Inflammatory macrophage treated with lipopolysaccharide for 1 hour (primary cell): ENCODE measurements around the gene CACNB2.

Experiments
- DNase-seq, 2 donors: peaks; one replicate each; pipeline ENCODE4 v3.0.0-alpha.2; 2020 to 2022

Gene CACNB2

GRCh38 chr10:18297659-18298058 lies 157.4 kb downstream of the CACNB2 start:
- no peak for DNase-seq

DNA sequence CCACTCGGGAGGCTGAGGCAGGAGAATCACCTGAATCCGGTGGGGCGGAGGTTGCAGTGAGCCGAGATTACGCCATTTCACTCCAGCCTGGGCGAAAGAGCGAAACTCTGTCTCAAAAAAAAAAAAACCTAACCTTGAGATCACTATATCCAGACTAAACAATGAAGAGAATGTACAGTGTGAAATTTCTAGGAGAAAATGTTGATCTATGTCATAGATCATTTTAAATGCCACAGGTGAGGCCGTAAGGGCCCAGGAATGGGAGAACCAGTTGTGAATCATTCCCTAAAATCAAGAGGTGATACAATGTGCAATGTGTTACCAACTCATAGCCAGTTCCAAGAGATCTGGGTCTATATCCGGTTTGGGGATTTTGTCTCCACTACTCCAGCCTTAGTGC lies 158.0 kb downstream of the CACNB2 start:
- DNase-seq = no peak

GRCh38 chr10:18303851-18304801 lies 163.9 kb downstream of the CACNB2 start:
- DNase-seq = no peak

DNA sequence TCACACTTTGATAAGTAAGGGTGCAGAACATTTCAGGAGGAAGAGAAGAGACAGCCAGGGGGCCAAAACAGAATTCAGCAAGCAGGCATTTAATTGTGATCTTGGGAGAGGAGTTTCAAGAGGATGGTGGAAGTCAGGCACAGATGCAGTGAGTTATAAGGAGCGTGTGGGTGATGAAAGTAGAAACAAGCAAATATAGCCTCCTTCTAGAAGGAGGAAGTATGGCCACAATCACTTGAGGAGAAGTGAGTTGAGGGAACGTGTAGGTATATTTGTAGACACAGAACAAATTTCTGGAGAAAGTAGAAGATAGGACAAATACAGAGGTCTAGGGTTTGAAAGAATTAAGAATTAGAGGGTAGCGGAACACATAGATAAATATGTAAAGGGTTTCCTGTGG lies 165.8 kb downstream of the CACNB2 start:
- DNase-seq = peak; percentile 21 to 48

GRCh38 chr10:18308600-18308999 lies 168.4 kb downstream of the CACNB2 start:
- DNase-seq = no peak

GRCh38 chr10:18310761-18311160 lies 170.5 kb downstream of the CACNB2 start:
- no peak for DNase-seq

DNA sequence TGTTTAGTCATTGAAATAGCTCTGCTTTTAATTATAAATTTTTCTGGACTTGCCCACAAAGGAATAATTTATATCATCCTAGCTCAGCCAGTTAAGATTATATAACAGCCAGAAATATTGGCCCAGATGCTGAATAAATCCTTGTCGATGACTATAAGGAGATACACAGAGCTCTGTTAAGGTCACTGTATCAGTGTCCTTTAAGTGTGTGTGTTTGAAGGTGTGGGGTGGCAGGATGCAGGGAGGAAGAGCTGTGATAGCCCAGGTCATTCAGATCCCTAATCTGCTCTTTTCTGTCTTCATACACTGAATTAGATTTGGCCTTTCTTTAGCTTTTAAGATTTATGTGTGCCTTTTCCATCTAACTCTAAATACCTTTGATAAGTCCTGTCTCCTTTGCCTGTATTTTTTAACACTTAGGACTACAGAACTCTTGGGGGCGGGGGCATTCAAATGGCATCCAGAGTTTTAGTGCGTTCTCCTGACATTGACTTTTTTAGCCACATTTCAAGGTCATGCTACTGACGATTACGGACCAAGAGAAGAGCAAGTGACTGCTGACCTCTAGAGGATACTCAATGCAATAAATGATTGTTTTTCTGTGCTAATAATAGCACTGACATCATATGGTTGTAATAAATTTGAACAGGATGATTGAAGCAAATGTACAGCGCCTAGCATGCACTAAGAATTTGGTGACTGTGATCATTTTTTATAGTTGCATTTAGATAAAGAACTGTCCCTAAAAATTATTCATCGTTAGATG lies 172.3 kb downstream of the CACNB2 start:
- peak; percentile 55 to 72 for DNase-seq

- no peak for DNase-seq
These were observed 172.9 kb downstream of the CACNB2 start for GRCh38 chr10:18313140-18313530.

DNA sequence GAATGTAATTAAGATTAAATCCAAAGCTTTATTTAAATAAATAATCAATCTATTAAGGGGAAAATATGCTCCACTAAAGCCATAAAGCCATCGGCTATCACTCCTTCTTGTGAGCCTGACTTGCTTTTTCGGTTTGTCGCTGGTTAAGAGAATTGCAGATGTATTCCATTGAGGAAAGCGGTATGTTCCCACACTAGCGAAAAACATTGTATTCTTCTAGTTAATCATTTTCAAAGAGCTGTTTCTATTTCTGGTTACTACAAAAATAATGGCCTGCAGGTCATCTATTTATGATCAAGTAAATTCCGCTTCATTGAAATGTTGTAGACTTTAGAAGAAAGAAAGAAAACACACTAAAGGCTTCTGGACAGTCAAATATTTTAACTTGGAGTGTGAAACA lies 173.4 kb downstream of the CACNB2 start:
- no peak for DNase-seq

DNA sequence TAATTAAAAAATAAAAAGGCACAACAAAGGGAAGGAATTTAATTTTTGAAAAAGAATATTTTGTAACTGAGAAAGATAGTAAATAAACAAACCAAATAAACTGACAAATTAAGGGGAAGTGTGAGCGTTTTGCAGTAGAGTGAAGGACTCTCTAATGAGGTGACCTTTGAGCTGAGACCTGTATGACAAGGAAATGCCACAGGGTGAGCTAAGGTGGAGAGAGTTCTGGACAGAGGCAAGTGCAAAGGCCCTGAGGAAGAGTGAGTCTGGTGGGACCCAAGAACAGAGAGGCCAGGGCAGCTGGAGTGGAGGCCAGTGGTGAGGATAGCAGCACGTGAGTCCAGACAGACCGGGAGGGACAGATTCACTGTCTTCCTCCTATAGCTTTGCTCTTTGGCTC lies 179.4 kb downstream of the CACNB2 start:
- no peak for DNase-seq

- no peak for DNase-seq
These were observed 181.1 kb downstream of the CACNB2 start for GRCh38 chr10:18321371-18321770.

DNA sequence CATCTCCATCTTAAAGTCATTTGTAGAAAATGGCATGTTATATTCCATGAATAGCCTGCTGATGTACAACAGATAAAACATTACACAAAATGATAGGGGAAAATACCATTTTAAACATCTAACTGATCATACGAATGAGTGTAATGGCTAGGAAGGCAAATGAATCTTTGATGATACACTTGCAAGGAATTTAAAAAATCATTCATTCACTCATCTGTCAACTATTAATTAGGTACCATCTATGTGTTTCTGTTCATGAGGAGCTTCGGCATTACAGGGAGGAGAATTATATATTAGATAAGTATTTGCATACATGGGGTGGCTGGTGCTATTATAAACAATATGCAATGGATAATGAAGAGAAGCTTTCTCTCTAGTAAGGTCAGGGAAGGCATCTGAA lies 183.7 kb downstream of the CACNB2 start:
- DNase-seq = no peak

- no peak for DNase-seq
These were observed 185.2 kb downstream of the CACNB2 start for GRCh38 chr10:18325410-18325809.

GRCh38 chr10:18325889-18326531 lies 185.8 kb downstream of the CACNB2 start:
- DNase-seq = no peak

DNA sequence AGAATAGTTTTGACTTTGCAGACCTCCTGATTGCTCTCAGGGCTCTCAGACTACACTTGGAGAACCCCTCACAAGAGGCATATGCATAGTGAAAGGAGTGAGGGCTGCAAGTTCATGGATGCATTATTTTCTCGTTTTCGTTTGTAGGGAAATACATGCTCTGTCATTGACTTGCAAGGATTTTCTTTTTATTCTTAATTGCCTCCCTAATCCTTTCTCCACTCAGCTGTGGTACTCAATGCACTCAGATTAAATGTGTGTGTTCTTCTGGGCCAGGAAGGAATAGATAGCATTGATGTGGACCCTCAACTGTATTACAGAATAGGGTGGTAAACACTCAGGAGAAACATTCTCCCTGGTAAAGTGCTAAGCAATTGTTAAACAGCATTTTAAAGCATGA lies 188.7 kb downstream of the CACNB2 start:
- no peak for DNase-seq

GRCh38 chr10:18332048-18332447 lies 191.8 kb downstream of the CACNB2 start:
- DNase-seq = no peak

GRCh38 chr10:18332484-18332883 lies 192.3 kb downstream of the CACNB2 start:
- no peak for DNase-seq

DNA sequence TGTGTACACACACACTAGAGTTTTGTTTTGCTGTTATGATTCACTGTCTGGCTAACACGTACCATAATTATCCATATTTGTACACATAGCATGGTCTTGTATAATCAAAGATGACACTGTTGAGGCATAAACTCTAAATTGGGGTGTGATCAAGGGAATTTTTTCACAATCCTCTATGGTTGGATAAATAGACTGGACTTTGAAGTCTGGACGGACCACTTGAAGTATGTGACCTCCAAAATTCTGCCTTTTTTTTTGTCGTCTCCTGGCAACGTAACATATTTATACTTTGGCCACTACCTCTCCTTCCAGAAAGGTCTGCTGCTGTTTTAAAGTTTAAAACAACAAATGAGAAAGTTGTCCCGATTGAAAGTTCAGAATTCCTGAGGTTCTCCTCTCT lies 193.4 kb downstream of the CACNB2 start:
- DNase-seq = no peak

DNA sequence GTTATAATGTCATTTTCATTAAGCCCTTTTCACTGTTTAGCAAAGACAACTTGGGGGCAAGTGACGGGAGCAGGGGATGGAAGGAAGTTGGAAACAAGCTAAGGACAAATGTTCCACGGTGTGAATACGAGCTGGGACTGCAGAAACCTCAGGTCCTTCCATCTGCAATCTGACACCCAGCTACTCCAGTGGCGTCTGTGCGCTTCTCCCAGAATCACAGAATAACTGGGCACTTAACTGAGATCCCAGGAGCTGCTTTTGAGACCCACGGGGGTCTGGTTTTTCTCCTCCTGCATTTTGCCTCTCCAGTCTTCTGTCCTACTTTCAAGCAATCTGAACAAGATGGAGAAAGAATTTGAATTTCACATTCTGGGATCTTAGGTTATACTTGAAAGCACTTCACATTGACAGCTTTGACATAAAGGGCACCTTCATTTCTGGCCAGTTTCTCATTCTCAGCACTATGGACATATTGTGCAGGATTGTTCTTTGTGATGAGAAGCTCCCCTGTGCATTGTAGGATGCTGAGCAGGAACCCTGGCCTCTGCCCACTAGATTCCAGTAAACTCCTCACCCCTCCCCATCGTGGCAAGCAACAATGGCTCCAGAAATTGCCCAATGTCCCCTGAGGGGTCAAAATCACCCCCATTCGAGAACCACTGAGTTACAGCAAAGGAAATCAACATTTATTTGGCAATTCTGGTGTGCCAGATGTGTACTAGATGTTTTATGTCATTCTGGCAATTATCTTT lies 194.1 kb downstream of the CACNB2 start:
- no peak for DNase-seq

GRCh38 chr10:18340496-18341051 lies 200.3 kb downstream of the CACNB2 start:
- no peak for DNase-seq

DNA sequence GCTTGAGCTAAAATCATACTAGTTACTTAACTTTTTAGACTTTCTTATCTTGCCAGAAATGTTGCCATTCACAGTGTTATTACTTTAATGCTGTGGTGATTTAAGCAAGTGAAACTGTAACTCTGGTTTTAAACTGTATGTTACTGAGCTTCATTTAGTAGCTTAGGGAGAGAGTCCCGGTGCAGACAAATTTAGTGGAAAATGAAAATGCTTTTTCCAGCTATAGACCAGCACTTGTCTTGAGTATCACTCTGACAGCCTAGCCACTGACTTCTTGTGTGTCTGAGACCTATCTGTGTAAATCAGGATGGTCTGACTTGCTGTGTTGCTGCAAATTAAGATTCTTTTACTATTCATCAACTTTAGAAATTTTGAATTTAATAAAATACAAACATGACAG lies 200.8 kb downstream of the CACNB2 start:
- DNase-seq = no peak

- DNase-seq = no peak
These were observed 203.3 kb downstream of the CACNB2 start for GRCh38 chr10:18343573-18343972.
